Glomerular visceral epithelial cell (primary cell): ENCODE measurements around the gene SLC17A1.
"Not testable (repeated sequence)": the region's sequence is repeated elsewhere in the genome, so short reads cannot be mapped to it uniquely, and the experiment has no call there.

Source experiments
- DNase-seq: peaks from one replicate; pipeline ENCODE4 v3.0.0-alpha.2; 2016; ENCODE audit errors: extremely low spot score

The SLC17A1 gene

GRCh38 chr6:25756382-25757363 is 75.2 kb downstream of the SLC17A1 start:
- DNase-seq, result no peak

- no peak for DNase-seq
Measured at GRCh38 chr6:25755483-25755882, 76.4 kb downstream of the SLC17A1 start.

GRCh38 chr6:25754535-25754934 is 77.3 kb downstream of the SLC17A1 start, which contains the start of gene SLC17A4:
TSS of gene SLC17A4 (plus strand) at chr6:25754742. CDS start at chr6:25761963, 7,221 bp downstream.
- DNase-seq, result no peak

GRCh38 chr6:25753079-25753478 is 78.8 kb downstream of the SLC17A1 start:
- no peak for DNase-seq

- DNase-seq, result no peak
Measured at GRCh38 chr6:25750906-25751305, 80.9 kb downstream of the SLC17A1 start.

GRCh38 chr6:25749837-25750236 is 82.0 kb downstream of the SLC17A1 start:
- DNase-seq, result no peak

- DNase-seq, result not testable (repeated sequence)
Measured at GRCh38 chr6:25748601-25749517, 83.0 kb downstream of the SLC17A1 start.

- no peak for DNase-seq
Measured at GRCh38 chr6:25748049-25748448, 83.8 kb downstream of the SLC17A1 start.

- no peak for DNase-seq
Measured at GRCh38 chr6:25747477-25747876, 84.4 kb downstream of the SLC17A1 start.

GRCh38 chr6:25746968-25747367 is 84.9 kb downstream of the SLC17A1 start:
- DNase-seq, result no peak

GRCh38 chr6:25745836-25746235 is 86.0 kb downstream of the SLC17A1 start:
- no peak for DNase-seq

- DNase-seq, result no peak
Measured at GRCh38 chr6:25743868-25744267, 88.0 kb downstream of the SLC17A1 start.

GRCh38 chr6:25735261-25735660 is 96.6 kb downstream of the SLC17A1 start:
- no peak for DNase-seq
